Activated B cell treated with CpG ODN at 0.5 μM for 24 hours (primary cell): Measurements from ENCODE around the gene TRMT2A. TPM values are rescaled to one million over a fixed set of nuclear protein-coding genes. Genes with fewer than 3 reads are reported as not detected.

Experiments
- ATAC-seq: fragments of 200-7000 bp; cut with Tn5 transposase; one replicate; pipeline ENCODE4 v1.10.0; 2021; ENCODE audit warnings: low read depth, mild to moderate bottlenecking, moderate library complexity
- CTCF ChIA-PET: fragments of 350-600 bp; sonication (Branson Sonifier 250); formaldehyde crosslinking; loops from one replicate; lab custom pipeline; 2021; ENCODE audit warnings: antibody characterized with exemption; lab: Charles Lee
- POLR2A ChIA-PET: fragments of 350-600 bp; sonication (Branson Sonifier 250); formaldehyde crosslinking; loops from one replicate; lab custom pipeline; 2021; ENCODE audit warnings: antibody characterized with exemption; lab: Charles Lee
- DNase-seq: peaks from one replicate; pipeline ENCODE4 v3.0.0; 2022
- H3K27ac Mint-ChIP-seq: one replicate; pipeline ENCODE4 v1.8.0; 2020; ENCODE audit warnings: mixed read lengths
- H3K27me3 Mint-ChIP-seq: one replicate; pipeline ENCODE4 v1.8.0; 2021; ENCODE audit warnings: mixed read lengths
- H3K36me3 Mint-ChIP-seq: one replicate; pipeline ENCODE4 v1.8.0; 2021; ENCODE audit warnings: low read depth, mixed read lengths
- H3K4me1 Mint-ChIP-seq: one replicate; pipeline ENCODE4 v1.8.0; 2021; ENCODE audit warnings: mixed read lengths
- H3K4me3 Mint-ChIP-seq: one replicate; pipeline ENCODE4 v1.8.0; 2020; ENCODE audit warnings: mild to moderate bottlenecking, mixed read lengths
- H3K9me3 Mint-ChIP-seq: one replicate; pipeline ENCODE4 v1.8.0; 2020; ENCODE audit warnings: mixed read lengths
- intact Hi-C: fragments of 100-400 bp; cut with micrococcal nuclease; formaldehyde crosslinking; loops from one replicate; pipeline ENCODE4 v1.15.1; 2024
- total RNA-seq: library from RNA; stranded (reverse); gene quantifications from 2 replicates; pipeline ENCODE4 v1.2.3, GENCODE V29; 2022
- TF ChIP-seq, protein P1 (sequence below): fragments of 200-600 bp; IDR thresholded peaks from one replicate; pipeline ENCODE4 v1.8.0; 2022; ENCODE audit warnings: antibody characterized with exemption, mild to moderate bottlenecking

The TRMT2A gene
- total RNA-seq, 1 donor from 2014 or later, result 91.7 TPM

DNA sequence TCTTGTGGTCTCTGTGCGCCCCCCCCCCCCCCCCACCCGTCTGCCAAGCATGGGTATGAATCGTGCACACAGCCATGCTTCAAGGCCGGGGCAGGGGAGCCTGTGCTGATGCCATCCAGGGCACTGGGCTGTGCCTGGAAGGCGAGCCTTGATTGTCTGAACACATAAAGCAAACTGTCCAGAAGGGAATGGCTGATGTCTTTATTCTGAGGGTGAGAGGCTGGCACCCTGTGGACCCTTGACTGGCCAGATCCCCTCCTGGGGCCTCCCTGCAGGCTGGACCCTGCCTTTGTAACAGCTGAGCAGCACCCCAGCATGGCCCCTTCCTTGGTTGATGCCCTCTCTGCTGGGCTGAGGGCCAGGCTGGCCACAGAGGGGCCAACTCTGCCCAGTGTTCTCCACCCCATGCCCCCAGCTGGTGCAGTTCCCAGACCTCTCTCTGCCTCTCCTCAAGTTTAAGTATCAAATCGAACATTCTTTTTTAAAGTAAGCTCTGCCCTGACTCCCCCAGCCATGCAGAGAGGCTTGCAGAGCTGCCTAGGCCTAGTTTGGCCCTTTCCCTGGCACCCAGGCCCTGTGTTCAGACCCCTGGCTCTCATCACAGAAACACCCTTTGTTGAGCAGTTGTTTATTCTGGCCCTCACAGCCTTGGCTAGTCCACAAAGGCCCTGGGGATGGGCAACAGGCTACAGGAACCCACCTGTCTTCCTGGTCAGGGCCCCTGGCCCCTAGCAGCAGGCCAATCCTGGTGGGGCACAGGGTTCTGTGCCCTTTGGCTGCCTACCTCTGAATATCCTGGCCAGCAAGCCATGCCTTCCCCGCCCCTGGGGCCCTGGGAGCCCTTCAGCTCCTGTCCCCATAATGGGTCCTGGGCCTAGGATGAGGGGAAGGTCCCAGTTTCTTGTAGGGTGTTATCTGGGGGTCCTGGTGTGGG is 5.1 kb downstream of the TRMT2A start:
- DNase-seq (no peak), ATAC-seq (no peak)
- H3K9me3 Mint-ChIP-seq, result no peaks in the 10 kb centered on the region
- H3K4me3 Mint-ChIP-seq, result no peak overlapping the region
- ChIA-PET CTCF (no interaction called here), POLR2A (no interaction called here)
- peaks cover 21% of the 10 kb centered on the region for H3K4me1 Mint-ChIP-seq
- H3K27ac Mint-ChIP-seq, result peak overlapping the region; percentile 61
- TF ChIP-seq, protein P1, sequence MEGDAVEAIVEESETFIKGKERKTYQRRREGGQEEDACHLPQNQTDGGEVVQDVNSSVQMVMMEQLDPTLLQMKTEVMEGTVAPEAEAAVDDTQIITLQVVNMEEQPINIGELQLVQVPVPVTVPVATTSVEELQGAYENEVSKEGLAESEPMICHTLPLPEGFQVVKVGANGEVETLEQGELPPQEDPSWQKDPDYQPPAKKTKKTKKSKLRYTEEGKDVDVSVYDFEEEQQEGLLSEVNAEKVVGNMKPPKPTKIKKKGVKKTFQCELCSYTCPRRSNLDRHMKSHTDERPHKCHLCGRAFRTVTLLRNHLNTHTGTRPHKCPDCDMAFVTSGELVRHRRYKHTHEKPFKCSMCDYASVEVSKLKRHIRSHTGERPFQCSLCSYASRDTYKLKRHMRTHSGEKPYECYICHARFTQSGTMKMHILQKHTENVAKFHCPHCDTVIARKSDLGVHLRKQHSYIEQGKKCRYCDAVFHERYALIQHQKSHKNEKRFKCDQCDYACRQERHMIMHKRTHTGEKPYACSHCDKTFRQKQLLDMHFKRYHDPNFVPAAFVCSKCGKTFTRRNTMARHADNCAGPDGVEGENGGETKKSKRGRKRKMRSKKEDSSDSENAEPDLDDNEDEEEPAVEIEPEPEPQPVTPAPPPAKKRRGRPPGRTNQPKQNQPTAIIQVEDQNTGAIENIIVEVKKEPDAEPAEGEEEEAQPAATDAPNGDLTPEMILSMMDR, result no peak
- no peaks in the 10 kb centered on the region for H3K27me3 Mint-ChIP-seq
- H3K36me3 Mint-ChIP-seq, result peaks cover 55% of the 10 kb centered on the region
- intact Hi-C loops, result loop anchor here (1.0 kb wide), 1 partner anchor 142 kb away; no protein-coding TSS in a partner anchor

DNA sequence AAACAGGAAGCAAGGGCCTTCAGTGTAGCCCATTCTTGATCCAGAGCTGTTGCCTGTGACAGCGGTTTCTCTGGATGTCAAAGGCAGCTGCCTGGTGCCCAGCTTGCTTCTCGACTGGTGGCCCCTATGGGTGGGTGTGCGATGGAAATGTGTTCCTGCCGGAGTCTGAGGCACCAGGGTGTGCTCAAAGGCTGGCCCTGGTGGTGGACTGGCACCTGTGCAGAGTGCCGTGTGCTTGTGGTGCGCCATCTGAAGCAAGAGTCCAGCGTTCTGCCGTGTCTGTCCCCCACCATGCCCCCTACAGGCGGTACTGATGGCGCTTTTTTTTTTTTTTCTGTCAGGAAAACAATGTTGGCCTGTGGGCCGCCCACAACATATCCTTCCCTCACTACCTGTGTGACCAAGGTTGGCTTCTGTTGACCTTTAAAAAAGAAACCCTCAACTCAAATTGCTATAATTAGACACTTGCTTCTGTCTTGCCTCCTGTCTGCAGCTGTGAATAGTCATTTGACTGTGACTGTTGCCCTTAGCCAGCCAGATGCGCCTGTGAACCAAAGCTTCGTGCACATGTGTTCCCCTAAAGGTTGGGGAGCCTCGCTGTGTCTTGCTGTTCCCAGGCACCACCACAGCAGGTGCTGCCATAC is 5.9 kb downstream of the TRMT2A start:
- Mint-ChIP-seq H3K9me3 (no peaks in the 10 kb centered on the region), H3K27me3 (no peaks in the 10 kb centered on the region), H3K4me3 (no peak overlapping the region), H3K36me3 (peaks cover 59% of the 10 kb centered on the region), H3K27ac (peak overlapping the region; percentile 53), H3K4me1 (peaks cover 18% of the 10 kb centered on the region)
- CTCF ChIA-PET, result no interaction called here
- DNase-seq (no peak), ATAC-seq (peak; percentile 72)
- POLR2A ChIA-PET, result interaction anchor here (1.3 kb wide), 1 partner anchor 29 kb away, joined by 3 read pairs; no protein-coding TSS in a partner anchor
- intact Hi-C loops, result loop anchor here (1.0 kb wide), 1 partner anchor 141 kb away; no protein-coding TSS in a partner anchor
- TF ChIP-seq, protein P1, result no peak

- ChIA-PET CTCF (no interaction called here), POLR2A (interaction anchor here (1.3 kb wide), 1 partner anchor 28 kb away, joined by 3 read pairs; no protein-coding TSS in a partner anchor)
- no peaks in the 10 kb centered on the region for H3K27me3 Mint-ChIP-seq
- TF ChIP-seq, protein P1, result no peak
- H3K27ac Mint-ChIP-seq, result no peak overlapping the region
- H3K4me1 Mint-ChIP-seq, result peaks cover 18% of the 10 kb centered on the region
- intact Hi-C loops, result no loop called here
- H3K36me3 Mint-ChIP-seq, result peaks cover 65% of the 10 kb centered on the region
- ATAC-seq, result no peak
- H3K4me3 Mint-ChIP-seq, result no peak overlapping the region
- DNase-seq, result no peak
- H3K9me3 Mint-ChIP-seq, result no peaks in the 10 kb centered on the region
These were observed 6.6 kb downstream of the TRMT2A start for GRCh38 chr22:20110359-20110985.

DNA sequence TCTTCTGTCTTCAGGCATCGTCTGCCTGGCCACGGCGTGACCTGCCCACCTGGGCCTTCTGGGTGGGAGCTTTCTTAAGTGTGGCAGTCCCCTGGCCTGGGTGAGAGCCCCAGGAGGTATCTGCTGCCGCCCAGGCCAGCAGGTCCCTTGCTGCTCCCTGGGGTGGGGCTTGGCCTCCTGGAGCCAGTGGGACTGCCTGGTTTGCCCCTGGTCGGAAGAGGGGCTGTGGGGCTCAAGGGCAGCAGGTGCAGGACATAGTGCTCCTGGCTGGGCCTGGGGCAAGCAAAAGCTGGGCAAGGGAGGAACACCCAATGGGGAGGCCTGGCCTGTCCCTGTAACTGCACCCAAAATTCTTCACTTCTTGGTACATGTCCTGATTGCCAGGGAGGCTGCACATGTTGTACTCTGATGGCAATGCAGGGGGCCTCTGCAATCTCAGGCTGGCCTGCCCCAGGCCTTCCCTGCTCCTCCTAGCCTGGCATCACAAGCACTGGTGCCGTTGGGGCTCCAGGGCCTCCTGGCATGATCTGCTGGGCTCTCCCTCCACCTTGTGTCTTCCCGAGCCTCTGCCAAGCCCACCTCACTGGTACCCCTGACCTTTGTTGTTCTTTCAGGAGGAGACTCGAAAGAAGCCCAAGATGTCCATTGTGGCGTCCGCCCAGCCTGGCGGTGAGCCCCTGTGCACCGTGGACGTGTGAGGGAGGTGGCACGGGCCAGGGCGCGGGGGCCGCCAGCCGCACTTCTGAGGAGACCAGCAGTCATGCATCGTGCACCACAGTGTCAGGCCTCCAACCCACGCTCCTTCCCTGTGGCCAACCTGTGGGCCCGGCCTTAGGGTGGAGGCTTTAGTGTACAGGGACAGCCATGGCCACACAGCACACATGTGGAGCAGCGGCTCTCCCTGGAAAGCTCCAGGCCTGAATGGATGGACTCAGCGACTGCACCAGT is 7.3 kb downstream of the TRMT2A start:
- ATAC-seq (no peak), DNase-seq (no peak)
- peaks cover 13% of the 10 kb centered on the region for H3K4me1 Mint-ChIP-seq
- H3K36me3 Mint-ChIP-seq, result peaks cover 62% of the 10 kb centered on the region
- no peaks in the 10 kb centered on the region for H3K9me3 Mint-ChIP-seq
- no peak overlapping the region for H3K4me3 Mint-ChIP-seq
- H3K27ac Mint-ChIP-seq, result no peak overlapping the region
- no peaks in the 10 kb centered on the region for H3K27me3 Mint-ChIP-seq
- TF ChIP-seq, protein P1, result no peak
- POLR2A ChIA-PET, result interaction anchor here (1.3 kb wide), 1 partner anchor 27 kb away, joined by 3 read pairs; no protein-coding TSS in a partner anchor
- intact Hi-C loops, result no loop called here
- CTCF ChIA-PET, result no interaction called here
